GM18868 (cell line): ENCODE data around the gene HOXA6.

Source experiments
- ATAC-seq: cut with Tn5 transposase; IDR thresholded peaks from one replicate; pipeline ENCODE4 v1.9.1; 2021; ENCODE audit warnings: mild to moderate bottlenecking, moderate library complexity; ENCODE audit not compliant: unreplicated experiment

Gene HOXA6

GRCh38 chr7:27152816-27153442 is 5.4 kb upstream of the HOXA6 start:
- ATAC-seq, result no peak

DNA sequence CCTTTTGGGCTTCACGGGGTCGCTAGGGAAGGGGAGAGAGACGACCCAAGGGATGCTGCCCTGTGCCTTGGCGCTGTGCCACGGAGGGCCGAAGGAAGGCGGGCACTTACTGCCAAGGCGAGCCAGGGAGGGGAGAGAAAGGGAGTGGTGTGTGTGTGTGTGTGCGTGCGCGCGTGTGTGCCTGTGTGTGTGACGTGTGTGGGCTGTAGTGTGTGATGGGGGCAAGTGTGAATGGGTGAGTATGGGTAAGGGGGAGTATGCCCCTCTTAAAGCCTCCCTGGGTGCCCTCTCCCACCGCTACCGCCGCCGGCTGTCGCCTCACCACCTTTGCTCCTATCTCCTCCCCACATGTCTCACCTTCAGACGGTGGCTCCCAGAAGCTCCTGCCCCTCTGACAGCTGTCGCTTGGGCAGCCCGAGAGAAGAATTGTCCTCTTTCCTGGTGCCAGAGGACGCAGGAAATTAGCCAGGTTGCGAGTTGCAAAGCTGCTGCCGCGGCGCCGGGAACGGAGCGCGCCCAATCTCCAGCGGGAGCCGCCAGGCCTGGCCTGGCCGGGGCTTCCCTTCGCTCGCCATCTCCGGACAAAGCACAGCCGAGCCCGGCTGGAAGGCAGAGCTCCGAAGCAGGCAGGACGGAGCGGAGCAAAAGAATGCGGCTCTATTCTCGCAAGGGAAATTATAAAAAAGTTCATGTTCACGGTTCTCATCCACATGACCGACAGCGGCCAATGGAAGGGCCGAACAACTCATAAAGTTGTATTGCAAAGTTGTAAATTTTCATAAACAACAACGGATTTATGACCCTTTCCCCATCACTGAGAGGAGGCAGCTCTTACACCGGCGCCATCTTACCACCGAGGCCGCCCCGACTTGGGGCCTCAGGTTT is 4.6 kb upstream of the HOXA6 start, which contains the start of gene HOXA3:
Gene HOXA3, minus strand, starts transcription at position 653 of the 885 bp plus-strand sequence. CDS start 41,943 bp downstream, outside the sequence.
- no peak for ATAC-seq

DNA sequence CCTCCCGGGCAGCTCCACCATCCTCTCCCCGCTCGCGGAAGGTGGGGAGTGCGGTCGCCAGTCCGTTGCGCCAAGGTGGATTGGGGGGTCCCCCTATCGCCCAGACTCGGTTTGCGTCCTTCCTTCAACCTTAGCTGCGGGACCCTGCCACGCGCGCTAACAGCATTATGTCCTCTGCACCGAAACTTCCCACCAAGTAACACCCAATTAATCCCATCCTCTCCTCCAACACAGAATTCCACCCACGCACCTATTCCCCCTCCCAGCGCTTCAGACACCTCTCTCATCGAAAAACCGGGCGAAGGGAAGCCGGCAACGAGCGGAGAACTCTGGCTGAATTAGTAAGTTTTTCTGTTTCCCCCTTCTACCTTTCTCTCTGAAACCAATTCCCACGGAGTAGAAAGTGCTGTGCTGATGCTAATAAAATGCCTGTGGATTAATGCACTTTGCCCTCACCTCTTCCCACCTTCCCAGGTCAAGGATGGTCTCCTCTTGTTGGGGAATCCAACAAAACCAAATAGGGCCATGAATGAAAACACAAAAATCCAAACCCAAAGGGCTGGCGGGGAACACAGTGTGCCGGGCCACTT is 3.9 kb upstream of the HOXA6 start:
- no peak for ATAC-seq

DNA sequence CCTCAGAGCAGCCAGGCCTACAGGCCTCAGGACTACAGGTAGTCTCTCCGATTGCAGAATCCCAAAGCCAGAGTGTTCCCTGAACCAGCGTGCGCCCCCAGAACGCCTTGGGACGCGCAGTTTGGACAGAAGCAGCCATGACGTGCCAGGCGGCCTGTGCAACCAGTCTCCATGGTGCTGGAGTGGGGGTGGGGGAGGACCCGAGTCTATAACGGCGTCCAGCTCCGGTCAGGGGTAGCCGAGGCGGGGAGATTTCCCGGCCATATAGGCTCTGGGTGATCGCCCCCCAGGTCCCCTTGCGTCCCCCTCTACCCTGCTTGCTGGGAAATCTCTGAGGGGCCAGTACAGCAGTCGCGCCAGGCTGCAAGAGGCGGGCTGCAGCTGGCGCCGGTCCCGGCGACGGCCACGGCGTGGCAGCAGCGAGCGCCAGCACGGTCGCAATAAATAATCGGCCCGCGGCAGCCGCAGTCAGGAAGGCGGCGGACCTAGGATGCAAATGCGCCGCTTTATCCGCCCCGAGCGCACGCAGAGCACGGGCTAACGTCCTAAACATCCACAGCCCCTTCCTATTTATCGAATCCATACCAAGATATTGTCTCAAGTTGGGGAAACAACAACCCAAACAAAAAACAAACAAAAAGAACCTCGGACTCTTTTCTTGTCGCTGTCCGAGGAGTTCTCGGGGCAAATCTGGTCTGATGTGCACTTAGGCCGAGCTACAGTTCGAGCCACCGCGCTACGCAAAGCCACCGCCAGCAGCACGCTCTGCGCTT is 3.2 kb upstream of the HOXA6 start:
- ATAC-seq, result peak; percentile 89

- ATAC-seq, result peak; percentile 13
These were observed 2.4 kb upstream of the HOXA6 start for GRCh38 chr7:27149842-27150567.

GRCh38 chr7:27148756-27149641 is 1.4 kb upstream of the HOXA6 start:
- no peak for ATAC-seq

DNA sequence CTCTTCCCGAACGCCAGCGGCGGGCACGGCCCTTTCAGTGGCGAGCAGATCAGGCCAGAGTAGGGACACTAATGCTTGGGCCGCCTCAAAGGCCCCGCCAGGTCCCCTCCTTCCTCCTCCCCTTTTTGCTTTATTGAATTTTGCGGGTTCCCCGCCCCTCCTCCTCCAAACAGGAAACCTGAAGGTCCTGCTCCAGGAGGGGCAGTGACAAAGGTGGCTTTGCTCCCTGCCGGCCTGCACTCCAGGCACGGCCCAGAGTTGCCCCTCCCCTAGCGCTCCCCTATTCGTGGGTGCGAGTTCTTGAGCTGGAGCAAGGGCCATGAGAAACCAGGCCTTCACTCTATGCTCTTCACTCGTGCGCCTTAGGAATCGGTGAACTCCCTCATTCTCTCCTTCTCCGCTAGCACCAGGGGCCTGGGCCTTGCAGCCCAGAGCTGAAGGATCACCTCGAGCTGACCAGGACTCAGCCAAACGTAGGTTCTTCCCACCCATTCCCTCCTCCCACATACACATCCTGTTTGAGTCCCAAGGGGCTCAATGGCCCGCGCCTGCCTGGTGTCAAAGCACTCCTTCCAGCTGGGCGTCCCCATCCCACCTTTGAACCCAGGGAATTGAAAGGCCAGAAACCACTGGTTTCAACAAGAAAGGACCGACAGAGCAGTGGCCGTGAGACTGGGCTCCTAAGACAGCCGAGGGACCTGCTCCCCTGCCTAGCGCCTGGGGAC is 619 bp upstream of the HOXA6 start:
- ATAC-seq, result no peak

GRCh38 chr7:27146491-27147198 is 929 bp downstream of the HOXA6 start:
- ATAC-seq, result no peak

DNA sequence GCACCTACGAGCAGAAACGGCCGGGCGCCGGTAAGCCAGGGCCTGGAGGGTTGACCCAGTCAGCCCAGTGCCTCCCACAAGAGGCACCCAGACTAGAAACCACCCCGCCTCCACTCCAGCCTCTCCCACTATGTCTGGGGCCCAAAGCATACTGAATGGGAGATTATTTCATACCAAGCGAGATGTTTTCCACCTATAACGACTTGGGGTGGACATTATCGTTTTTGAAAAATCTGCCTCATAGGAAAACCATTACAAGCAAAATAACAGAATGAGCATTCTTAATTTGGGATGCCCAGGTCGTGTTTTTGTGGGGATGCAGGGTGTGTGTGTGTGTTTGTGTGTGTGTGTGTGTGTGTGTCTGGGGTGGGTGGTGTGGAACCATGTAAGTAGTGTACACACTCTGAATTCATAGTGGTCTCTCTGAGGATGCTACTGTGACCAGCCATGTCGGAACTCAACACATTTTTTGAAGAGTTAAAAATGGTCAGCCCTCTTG is 1.6 kb downstream of the HOXA6 start:
- no peak for ATAC-seq

DNA sequence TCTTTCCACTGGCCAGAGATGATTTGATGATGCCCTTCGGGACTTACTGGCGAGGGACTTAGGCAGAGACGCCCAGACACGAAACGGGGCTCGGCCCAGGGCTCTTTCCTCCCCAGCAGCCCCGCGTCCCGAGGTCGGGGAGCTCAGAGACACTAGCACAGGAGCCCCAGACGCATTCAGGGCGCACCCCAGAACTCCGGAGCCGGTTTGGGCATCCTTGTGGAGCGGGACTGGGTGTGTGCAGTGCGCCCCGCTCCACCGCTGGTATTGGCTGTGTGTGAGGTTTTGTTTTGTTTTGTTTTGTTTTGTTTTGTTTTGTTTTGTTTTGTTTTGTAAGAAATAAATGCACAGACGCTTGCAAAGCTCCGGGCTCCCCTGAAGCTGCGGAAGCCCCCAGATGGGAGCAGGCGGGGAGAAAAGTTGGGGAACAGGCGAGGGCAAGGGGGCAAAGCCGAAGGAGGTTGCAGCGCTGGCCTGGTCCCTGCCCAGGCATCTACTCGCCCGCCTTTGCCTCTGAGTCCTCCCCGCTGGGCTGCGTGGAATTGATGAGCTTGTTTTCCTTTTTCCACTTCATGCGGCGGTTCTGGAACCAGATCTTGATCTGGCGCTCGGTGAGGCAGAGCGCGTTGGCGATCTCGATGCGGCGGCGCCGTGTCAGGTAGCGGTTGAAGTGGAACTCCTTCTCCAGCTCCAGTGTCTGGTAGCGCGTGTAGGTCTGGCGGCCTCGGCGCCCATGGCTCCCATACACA is 2.2 kb downstream of the HOXA6 start:
- no peak for ATAC-seq

DNA sequence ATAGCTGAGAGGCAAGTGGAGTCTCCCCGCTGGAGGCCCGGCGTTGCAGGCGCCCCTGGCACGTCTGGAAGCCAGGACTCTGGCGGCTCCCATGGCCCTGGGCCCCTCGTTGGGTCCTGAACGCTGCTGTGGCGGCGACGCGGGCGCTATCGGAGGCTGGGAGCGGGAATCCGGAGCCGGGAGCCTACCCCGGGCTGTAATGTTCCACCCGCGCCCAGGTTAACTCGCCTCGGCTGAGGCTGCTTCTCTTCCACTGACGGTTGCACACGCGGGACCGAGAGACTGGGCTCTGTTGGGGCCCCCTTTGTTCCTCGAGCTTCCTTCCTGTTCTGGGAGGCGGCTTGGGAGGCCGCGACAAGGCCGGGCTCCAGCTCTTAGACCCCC is 2.8 kb downstream of the HOXA6 start:
- ATAC-seq, result no peak

- ATAC-seq, result no peak
These were observed 3.4 kb downstream of the HOXA6 start for GRCh38 chr7:27143950-27144780.

DNA sequence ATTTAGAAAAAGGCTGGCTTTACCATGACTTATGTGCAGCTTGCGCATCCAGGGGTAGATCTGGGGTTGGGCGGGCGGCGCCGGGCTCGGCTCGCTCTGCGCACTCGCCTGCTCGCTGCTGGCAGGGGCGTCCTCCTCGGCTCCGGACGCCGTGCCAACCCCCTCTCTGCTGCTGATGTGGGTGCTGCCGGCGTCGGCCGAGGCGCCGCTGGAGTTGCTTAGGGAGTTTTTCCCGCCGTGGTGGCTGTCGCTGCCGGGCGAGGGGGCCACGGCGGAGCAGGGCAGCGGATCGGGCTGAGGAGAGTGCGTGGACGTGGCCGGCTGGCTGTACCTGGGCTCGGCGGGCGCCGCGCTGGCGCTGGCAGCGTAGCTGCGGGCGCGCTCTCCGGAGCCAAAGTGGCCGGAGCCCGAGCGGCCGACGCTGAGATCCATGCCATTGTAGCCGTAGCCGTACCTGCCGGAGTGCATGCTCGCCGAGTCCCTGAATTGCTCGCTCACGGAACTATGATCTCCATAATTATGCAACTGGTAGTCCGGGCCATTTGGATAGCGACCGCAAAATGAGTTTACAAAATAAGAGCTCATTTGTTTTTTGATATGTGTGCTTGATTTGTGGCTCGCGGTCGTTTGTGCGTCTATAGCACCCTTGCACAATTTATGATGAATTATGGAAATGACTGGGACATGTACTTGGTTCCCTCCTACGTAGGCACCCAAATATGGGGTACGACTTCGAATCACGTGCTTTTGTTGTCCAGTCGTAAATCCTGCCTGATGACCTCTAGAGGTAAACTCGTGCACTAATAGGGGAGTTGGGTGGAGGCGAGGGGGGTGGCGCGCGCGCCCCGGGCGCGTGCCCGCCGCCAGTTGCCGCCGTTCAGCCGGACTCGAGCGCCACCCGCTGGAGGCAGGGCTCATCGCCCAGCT is 4.3 kb downstream of the HOXA6 start, which contains the start of gene HOXA5:
Gene HOXA5, minus strand, starts transcription at position 659 of the 927 bp plus-strand sequence. Its CDS starts 74 bp downstream, at position 585.
- ATAC-seq, result no peak

DNA sequence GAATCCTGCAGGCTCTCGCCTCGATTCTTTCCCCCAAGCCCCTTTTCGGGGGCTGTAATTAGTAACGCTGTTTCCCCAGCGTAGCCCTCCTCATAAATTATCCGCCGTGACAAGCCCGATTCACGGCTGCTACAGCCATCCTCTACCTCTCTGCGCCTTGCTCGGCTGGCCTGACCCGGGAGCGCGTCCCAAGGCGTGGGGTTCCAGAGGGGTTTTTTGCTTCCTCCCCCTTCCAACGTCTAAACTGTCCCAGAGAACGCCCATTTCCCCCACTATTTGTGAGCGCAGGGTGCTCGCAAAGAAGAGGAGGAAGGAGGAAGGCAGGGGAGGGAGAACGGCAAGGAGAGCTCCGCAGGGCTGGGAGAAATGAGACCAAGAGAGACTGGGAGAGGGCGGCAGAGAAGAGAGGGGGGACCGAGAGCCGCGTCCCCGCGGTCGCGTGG is 5.0 kb downstream of the HOXA6 start:
- no peak for ATAC-seq

GRCh38 chr7:27141923-27142579 is 5.5 kb downstream of the HOXA6 start:
- ATAC-seq, result no peak
